Measurements from ENCODE around the gene ZNF598. TPM values are rescaled to one million over a fixed set of nuclear protein-coding genes. Genes with fewer than 3 reads are reported as not detected.

Gene ZNF598
- total RNA-seq, 3 donors from 2014 or later, result 16.0 to 25.2 (median 22.2) TPM

GRCh38 chr16:1976951-1977874 is 32.4 kb downstream of the ZNF598 start:
- Histone ChIP-seq H3K4me3 (no peak overlapping the region), H3K27ac (no peak overlapping the region), H3K27me3 (peaks cover 0 to 14% of the 10 kb centered on the region in 2 donors), H3K4me1 (peaks cover 8 to 10% of the 10 kb centered on the region in 2 donors), H3K9me3 (no peaks in the 10 kb centered on the region), H3K36me3 (peaks cover 10% of the 10 kb centered on the region)
- intact Hi-C loops (cut with DNase I; ENCODE audit: low total_unique reads), result no loop called here
- no peak for TF ChIP-seq POLR2AphosphoS5 (IDR thresholded peaks at IDR 0.05)
- no peak for TF ChIP-seq POLR2A (IDR thresholded peaks at IDR 0.05)
- TF ChIP-seq, protein P1, sequence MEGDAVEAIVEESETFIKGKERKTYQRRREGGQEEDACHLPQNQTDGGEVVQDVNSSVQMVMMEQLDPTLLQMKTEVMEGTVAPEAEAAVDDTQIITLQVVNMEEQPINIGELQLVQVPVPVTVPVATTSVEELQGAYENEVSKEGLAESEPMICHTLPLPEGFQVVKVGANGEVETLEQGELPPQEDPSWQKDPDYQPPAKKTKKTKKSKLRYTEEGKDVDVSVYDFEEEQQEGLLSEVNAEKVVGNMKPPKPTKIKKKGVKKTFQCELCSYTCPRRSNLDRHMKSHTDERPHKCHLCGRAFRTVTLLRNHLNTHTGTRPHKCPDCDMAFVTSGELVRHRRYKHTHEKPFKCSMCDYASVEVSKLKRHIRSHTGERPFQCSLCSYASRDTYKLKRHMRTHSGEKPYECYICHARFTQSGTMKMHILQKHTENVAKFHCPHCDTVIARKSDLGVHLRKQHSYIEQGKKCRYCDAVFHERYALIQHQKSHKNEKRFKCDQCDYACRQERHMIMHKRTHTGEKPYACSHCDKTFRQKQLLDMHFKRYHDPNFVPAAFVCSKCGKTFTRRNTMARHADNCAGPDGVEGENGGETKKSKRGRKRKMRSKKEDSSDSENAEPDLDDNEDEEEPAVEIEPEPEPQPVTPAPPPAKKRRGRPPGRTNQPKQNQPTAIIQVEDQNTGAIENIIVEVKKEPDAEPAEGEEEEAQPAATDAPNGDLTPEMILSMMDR (IDR thresholded peaks at IDR 0.05), result no peak
- DNase-seq (ENCODE audit: low spot score in 2 of 2), result no peak

GRCh38 chr16:1976216-1976520 is 33.5 kb downstream of the ZNF598 start:
- peaks cover 0 to 9% of the 10 kb centered on the region in 2 donors for H3K27me3 ChIP-seq

DNA sequence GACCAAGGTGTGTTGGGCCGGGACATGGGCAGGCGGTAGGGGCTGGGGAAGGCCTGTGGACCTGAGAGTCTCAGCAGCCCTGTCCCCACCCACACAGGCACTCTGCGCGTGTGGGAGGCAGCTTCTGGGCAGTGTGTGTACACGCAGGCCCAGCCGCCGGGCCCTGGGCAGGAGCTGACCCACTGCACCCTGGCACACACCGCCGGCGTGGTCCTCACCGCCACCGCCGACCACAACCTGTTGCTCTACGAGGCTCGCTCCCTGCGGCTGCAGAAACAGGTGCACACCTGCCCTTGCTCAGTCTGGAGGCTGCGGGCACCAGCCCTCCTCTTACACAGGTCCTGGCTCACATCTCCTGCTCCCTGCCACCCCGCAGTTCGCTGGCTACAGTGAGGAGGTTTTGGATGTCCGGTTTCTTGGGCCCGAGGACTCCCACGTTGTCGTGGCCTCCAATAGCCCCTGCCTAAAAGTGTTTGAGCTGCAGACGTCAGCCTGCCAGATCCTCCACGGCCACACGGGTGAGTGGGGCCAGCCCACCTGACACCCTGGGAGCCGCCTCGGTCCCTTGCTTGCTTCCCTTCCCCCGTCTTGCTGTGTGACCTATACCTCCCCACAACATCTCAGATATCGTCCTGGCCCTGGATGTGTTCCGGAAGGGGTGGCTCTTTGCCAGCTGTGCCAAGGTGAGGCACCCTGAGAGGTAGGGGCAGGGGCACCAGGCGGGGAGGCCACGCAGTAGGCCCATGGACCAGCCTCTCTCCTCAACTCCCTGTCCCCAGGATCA is 34.0 kb downstream of the ZNF598 start:
- intact Hi-C loops (cut with DNase I; ENCODE audit: low total_unique reads), result no loop called here
- peaks cover 10% of the 10 kb centered on the region for H3K36me3 ChIP-seq
- H3K4me3 ChIP-seq, result no peak overlapping the region
- peaks cover 10 to 12% of the 10 kb centered on the region in 2 donors for H3K4me1 ChIP-seq
- H3K9me3 ChIP-seq, result no peaks in the 10 kb centered on the region
- no peak for DNase-seq (ENCODE audit: low spot score in 2 of 2)
- H3K27ac ChIP-seq, result no peak overlapping the region
- TF ChIP-seq, protein P1 (IDR thresholded peaks at IDR 0.05), result no peak
- TF ChIP-seq POLR2A (IDR thresholded peaks at IDR 0.05), result no peak
- no peak for TF ChIP-seq POLR2AphosphoS5 (IDR thresholded peaks at IDR 0.05)
- peaks cover 0 to 5% of the 10 kb centered on the region in 2 donors for H3K27me3 ChIP-seq

More at GRCh38 chr16:1976216-1976520, 33.5 kb downstream of the ZNF598 start:
- DNase-seq (ENCODE audit: low spot score in 2 of 2), result no peak
- peaks cover 10% of the 10 kb centered on the region for H3K36me3 ChIP-seq
- peaks cover 9 to 10% of the 10 kb centered on the region in 2 donors for H3K4me1 ChIP-seq
- intact Hi-C loops (cut with DNase I; ENCODE audit: low total_unique reads), result no loop called here
- TF ChIP-seq, protein P1 (IDR thresholded peaks at IDR 0.05), result no peak
- TF ChIP-seq POLR2A (IDR thresholded peaks at IDR 0.05) (no peak), POLR2AphosphoS5 (IDR thresholded peaks at IDR 0.05) (no peak)
- no peak overlapping the region for H3K4me3 ChIP-seq
- H3K27ac ChIP-seq, result no peak overlapping the region
- no peaks in the 10 kb centered on the region for H3K9me3 ChIP-seq

GRCh38 chr16:1974157-1975070 is 35.2 kb downstream of the ZNF598 start:
- Histone ChIP-seq H3K27ac (no peak overlapping the region), H3K9me3 (no peaks in the 10 kb centered on the region), H3K4me3 (no peak overlapping the region), H3K4me1 (peaks cover 10 to 12% of the 10 kb centered on the region in 2 donors), H3K27me3 (no peaks in the 10 kb centered on the region), H3K36me3 (peaks cover 10% of the 10 kb centered on the region)
- no peak for DNase-seq (ENCODE audit: low spot score in 2 of 2)
- TF ChIP-seq, protein P1 (IDR thresholded peaks at IDR 0.05), result no peak
- TF ChIP-seq POLR2AphosphoS5 (IDR thresholded peaks at IDR 0.05), result no peak
- TF ChIP-seq POLR2A (IDR thresholded peaks at IDR 0.05), result no peak
- intact Hi-C loops (cut with DNase I; ENCODE audit: low total_unique reads), result no loop called here

Data from breast epithelium (tissue), 4 donors.